HFFc6 (cell line): ENCODE results near the gene SAMD8. TPM values are rescaled to one million over a fixed set of nuclear protein-coding genes. Genes with fewer than 3 reads are reported as not detected.

Source experiments
- DNase-seq: peaks from one replicate; pipeline ENCODE4 v3.0.0-alpha.2; 2018
- H3K27ac Mint-ChIP-seq: 2 replicates; pipeline ENCODE4 v1.8.0; 2020; ENCODE audit warnings: mild to moderate bottlenecking, mixed read lengths
- H3K27me3 Mint-ChIP-seq: 2 replicates; pipeline ENCODE4 v1.8.0; 2021; ENCODE audit warnings: mild to moderate bottlenecking, moderate library complexity, mixed read lengths; ENCODE audit not compliant: insufficient read depth
- H3K36me3 Mint-ChIP-seq: 2 replicates; pipeline ENCODE4 v1.8.0; 2021; ENCODE audit warnings: low read depth, mixed read lengths
- H3K4me1 Mint-ChIP-seq: 2 replicates; pipeline ENCODE4 v1.8.0; 2020; ENCODE audit warnings: low read depth, mixed read lengths
- H3K4me3 Mint-ChIP-seq: 2 replicates; pipeline ENCODE4 v1.8.0; 2020; ENCODE audit warnings: mild to moderate bottlenecking, moderate library complexity, mixed read lengths
- H3K9me3 Mint-ChIP-seq: 2 replicates; pipeline ENCODE4 v1.8.0; 2020; ENCODE audit warnings: mild to moderate bottlenecking, mixed read lengths
- total RNA-seq, 6 experiments: library from RNA; stranded (reverse); fragmentation: NEBNext Ultra II Directional; extraction: Animal tissue kit (Norgen Biotek cat#: 25700); gene quantifications; 2 replicates in 1 of 6; 3 replicates in 5 of 6; pipeline ENCODE4 v1.2.3, GENCODE V29; 2021
- TF ChIP-seq, protein P1 (sequence below): fragments of 200-600 bp; sonication (generic); IDR thresholded peaks from 2 replicates; pipeline ENCODE4 v1.5.0; 2021; ENCODE audit warnings: antibody characterized with exemption, mild to moderate bottlenecking

Gene SAMD8
- total RNA-seq, 6 experiments from 2014 or later = 26.5 to 31.5 (median 29.9) TPM

DNA sequence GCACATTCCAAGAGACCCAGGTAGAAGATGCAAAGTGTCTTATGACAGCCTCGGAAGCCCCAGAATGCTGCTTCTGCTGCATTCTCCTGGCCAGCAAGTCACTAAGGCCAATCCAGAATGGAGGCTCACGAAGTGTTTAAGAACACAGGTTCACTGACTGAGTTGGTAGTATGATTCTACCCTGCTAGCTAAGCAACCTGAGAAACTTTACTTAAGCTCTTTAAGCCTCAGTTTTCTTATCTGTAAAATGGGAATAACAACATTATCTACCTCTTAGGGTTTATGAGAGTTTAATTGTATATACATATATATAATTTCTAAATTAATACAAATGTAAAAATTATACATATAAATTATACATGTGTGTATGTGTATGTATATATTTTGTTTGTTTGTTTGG, 22.8 kb upstream of the SAMD8 start:
- no peak overlapping the region for H3K4me3 Mint-ChIP-seq

DNA sequence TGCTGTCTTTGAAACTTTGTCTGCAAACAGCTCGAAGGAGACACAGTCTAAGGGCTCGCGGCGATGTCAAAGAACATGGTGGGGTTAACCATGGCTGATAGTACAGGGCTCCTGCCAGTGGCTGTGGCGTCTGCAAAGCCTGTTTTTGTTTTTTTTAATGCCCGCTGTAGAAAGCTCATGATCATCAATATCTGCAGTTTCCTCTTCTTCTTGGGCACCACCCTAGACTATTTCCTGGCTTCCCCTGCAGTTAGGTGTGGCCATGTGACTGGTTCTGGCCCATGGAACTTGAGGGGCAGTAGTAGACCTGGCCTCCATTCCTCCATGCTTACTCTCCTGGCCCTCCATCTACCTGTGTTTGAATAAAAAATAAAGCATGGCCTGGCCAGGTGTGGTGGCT, 21.8 kb upstream of the SAMD8 start:
- no peak for DNase-seq
- Mint-ChIP-seq H3K4me3 (no peak overlapping the region), H3K4me1 (no peaks in the 10 kb centered on the region), H3K27ac (no peak overlapping the region), H3K9me3 (no peaks in the 10 kb centered on the region), H3K27me3 (peaks cover 30% of the 10 kb centered on the region), H3K36me3 (no peaks in the 10 kb centered on the region)
- TF ChIP-seq, protein P1, sequence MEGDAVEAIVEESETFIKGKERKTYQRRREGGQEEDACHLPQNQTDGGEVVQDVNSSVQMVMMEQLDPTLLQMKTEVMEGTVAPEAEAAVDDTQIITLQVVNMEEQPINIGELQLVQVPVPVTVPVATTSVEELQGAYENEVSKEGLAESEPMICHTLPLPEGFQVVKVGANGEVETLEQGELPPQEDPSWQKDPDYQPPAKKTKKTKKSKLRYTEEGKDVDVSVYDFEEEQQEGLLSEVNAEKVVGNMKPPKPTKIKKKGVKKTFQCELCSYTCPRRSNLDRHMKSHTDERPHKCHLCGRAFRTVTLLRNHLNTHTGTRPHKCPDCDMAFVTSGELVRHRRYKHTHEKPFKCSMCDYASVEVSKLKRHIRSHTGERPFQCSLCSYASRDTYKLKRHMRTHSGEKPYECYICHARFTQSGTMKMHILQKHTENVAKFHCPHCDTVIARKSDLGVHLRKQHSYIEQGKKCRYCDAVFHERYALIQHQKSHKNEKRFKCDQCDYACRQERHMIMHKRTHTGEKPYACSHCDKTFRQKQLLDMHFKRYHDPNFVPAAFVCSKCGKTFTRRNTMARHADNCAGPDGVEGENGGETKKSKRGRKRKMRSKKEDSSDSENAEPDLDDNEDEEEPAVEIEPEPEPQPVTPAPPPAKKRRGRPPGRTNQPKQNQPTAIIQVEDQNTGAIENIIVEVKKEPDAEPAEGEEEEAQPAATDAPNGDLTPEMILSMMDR = no peak

More for the DNA sequence above, 22.8 kb upstream of the SAMD8 start:
- TF ChIP-seq, protein P1 = no peak
- H3K27ac Mint-ChIP-seq = no peak overlapping the region
- no peaks in the 10 kb centered on the region for H3K36me3 Mint-ChIP-seq
- peaks cover 28% of the 10 kb centered on the region for H3K27me3 Mint-ChIP-seq
- no peaks in the 10 kb centered on the region for H3K9me3 Mint-ChIP-seq
- no peak for DNase-seq
- H3K4me1 Mint-ChIP-seq = no peaks in the 10 kb centered on the region

GRCh38 chr10:75091146-75091545, 20.3 kb upstream of the SAMD8 start:
- no peaks in the 10 kb centered on the region for H3K9me3 Mint-ChIP-seq
- TF ChIP-seq, protein P1 = no peak
- DNase-seq = no peak
- no peak overlapping the region for H3K4me3 Mint-ChIP-seq
- H3K36me3 Mint-ChIP-seq = no peaks in the 10 kb centered on the region
- H3K27ac Mint-ChIP-seq = no peak overlapping the region
- peaks cover 19% of the 10 kb centered on the region for H3K27me3 Mint-ChIP-seq
- H3K4me1 Mint-ChIP-seq = no peaks in the 10 kb centered on the region

GRCh38 chr10:75094465-75094864, 17.0 kb upstream of the SAMD8 start:
- no peaks in the 10 kb centered on the region for H3K4me1 Mint-ChIP-seq
- no peaks in the 10 kb centered on the region for H3K9me3 Mint-ChIP-seq
- H3K36me3 Mint-ChIP-seq = no peaks in the 10 kb centered on the region
- TF ChIP-seq, protein P1 = no peak
- no peak overlapping the region for H3K27ac Mint-ChIP-seq
- no peak overlapping the region for H3K4me3 Mint-ChIP-seq
- peaks cover 13% of the 10 kb centered on the region for H3K27me3 Mint-ChIP-seq
- no peak for DNase-seq

- Mint-ChIP-seq H3K4me1 (peaks cover 3% of the 10 kb centered on the region), H3K27ac (no peak overlapping the region), H3K27me3 (peaks cover 7% of the 10 kb centered on the region), H3K9me3 (no peaks in the 10 kb centered on the region), H3K36me3 (no peaks in the 10 kb centered on the region), H3K4me3 (no peak overlapping the region)
- TF ChIP-seq, protein P1 = no peak
- DNase-seq = no peak
Measured at GRCh38 chr10:75095631-75096030, 15.8 kb upstream of the SAMD8 start.

GRCh38 chr10:75096749-75097148, 14.7 kb upstream of the SAMD8 start:
- H3K27me3 Mint-ChIP-seq = peaks cover 7% of the 10 kb centered on the region
- no peaks in the 10 kb centered on the region for H3K36me3 Mint-ChIP-seq
- no peak for DNase-seq
- no peak overlapping the region for H3K27ac Mint-ChIP-seq
- no peak overlapping the region for H3K4me3 Mint-ChIP-seq
- TF ChIP-seq, protein P1 = no peak
- peaks cover 6% of the 10 kb centered on the region for H3K4me1 Mint-ChIP-seq
- H3K9me3 Mint-ChIP-seq = no peaks in the 10 kb centered on the region
